ENCODE data around the gene ZSCAN26.
A peak's percentile ranks its signal among the peaks of the same experiment; 100 is the strongest.
"Not testable (repeated sequence)": the region's sequence is repeated elsewhere in the genome, so short reads cannot be mapped to it uniquely, and the experiment has no call there.

The ZSCAN26 gene

DNA sequence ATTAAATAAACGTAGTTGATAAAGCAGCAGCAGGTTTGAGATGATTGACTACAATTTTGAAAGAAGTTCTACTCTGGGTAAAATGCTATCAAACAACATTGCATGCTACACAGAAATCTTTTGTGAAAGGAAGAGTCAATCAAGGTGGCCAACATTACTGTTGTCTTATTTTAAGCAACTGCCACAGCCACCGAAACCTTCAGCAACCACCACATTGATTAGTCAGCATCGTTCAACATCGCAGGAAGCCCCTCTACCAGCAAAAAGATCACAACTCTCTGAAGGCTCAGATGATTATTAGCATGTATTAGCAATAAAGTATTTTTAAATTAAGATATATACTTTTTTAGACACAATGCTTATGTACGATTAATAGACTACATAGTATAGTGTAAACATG, 28.4 kb downstream of the ZSCAN26 start:
- TF ChIP-seq TAF1 (IDR thresholded peaks at IDR 0.05; ENCODE audit: borderline replicate concordance, low read depth, low read length) (no peak), POLR2A (IDR thresholded peaks at IDR 0.05; ENCODE audit: low read depth, low read length) (no peak), POLR2AphosphoS5 (IDR thresholded peaks at IDR 0.05; ENCODE audit: low read depth, low read length) (no peak)
- FAIRE-seq (peak; percentile 33), DNase-seq (ENCODE audit: insufficient read length) (no peak)

DNA sequence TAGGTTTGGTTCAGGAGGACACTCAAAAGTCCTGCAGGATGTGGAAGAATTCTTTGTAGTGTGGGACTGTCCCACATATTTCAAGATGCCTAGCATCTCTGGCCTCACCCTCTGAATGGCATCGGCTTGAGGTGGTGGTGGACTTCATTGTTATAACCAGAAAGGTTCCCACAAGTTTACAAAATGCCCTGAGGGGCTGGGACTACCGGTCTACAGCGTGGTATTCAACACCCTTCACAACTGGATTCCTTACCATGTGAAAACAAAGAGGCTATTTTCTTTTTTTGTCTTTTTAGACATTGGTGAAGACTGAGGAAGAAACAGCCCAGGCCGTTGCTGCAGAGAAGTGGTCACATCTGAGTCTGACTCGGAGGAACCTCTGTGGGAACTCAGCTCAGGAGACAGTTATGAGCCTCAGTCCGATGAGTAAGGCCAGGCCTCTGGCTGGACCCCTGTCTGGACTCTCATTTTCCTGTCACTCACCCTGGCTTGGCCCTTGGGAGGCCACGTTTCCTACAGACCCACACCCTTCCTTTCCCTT, 29.6 kb downstream of the ZSCAN26 start:
- FAIRE-seq (peak; percentile 27), DNase-seq (ENCODE audit: insufficient read length) (no peak)
- TF ChIP-seq POLR2A (IDR thresholded peaks at IDR 0.05; ENCODE audit: low read depth, low read length) (no peak), TAF1 (IDR thresholded peaks at IDR 0.05; ENCODE audit: borderline replicate concordance, low read depth, low read length) (no peak), POLR2AphosphoS5 (IDR thresholded peaks at IDR 0.05; ENCODE audit: low read depth, low read length) (no peak)

DNA sequence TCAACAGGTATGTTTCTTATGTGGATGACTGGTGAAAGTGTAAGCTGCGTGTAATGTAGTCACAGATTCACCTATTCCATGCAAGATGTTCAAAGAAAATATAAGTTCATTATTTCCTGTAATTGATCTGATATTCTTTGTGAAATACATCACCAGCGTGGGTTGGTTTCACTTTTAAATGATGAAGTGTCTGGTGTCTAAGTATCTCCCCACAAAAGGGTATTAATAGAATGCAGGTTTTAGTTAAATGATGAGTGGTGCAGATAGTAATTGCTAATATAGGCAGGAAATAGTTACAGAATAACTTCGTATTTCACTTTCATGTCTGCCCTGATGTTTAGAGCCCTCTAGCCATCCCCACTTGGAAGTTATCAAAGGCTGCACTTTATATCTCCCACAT, 36.6 kb downstream of the ZSCAN26 start:
- DNase-seq (ENCODE audit: insufficient read length) (no peak), FAIRE-seq (peak; percentile 90)
- TF ChIP-seq TAF1 (IDR thresholded peaks at IDR 0.05; ENCODE audit: borderline replicate concordance, low read depth, low read length) (no peak), POLR2A (IDR thresholded peaks at IDR 0.05; ENCODE audit: low read depth, low read length) (no peak), POLR2AphosphoS5 (IDR thresholded peaks at IDR 0.05; ENCODE audit: low read depth, low read length) (no peak)

DNA sequence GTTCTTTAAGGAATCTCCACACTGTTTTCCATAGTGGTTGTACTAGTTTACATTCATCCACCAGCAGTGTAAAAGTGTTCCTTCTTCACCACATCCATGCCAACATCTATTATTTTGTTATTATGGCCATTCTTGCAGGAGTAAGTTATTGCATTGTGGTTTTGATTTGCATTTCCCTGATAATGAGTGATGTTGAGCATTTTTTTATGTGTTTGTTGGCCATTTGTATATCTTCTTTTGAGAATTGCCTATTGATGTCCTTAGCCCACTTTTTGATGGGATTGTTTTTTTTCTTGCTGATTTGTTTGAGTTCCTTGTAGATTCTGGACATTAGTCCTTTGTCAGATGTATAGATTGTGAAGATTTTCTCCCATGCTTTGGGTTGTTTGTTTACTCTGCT, 39.4 kb downstream of the ZSCAN26 start:
- FAIRE-seq; DNase-seq (ENCODE audit: insufficient read length): not testable (repeated sequence)

DNA sequence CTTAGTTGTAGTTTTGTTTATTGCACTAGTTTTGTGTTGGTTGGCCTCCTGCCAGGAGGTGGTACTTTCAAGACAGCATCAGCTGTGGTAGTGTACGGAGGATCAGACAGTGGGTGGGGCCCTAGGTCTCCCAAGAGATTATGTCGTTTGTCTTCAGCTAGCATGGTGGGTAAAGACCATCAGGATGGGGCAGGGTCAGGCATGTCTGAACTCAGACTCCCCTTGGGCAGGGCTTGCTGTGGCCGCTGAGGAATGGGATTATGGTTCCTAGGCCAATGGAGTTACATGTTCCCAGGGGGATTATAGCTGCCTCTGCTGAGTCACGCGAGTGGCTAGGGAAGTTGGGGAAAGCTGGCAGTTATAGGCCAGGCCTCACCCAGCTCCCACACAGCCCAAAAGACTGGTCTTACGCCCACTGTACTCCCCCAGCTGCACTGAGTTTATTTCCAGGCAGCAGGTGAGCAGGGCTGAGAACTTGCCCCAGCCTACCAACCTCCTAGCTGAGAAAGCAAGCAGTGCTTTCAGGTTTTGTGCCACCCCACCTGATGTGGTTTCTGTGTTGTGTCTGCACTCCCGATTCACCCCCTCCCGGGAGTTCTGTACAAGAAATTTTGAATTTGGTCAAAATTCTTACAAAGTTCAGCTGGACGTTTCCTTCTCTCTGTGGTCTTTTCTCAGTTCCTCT, 44.3 kb downstream of the ZSCAN26 start:
- FAIRE-seq, result no peak
- no peak for DNase-seq (ENCODE audit: insufficient read length)
- no peak for TF ChIP-seq POLR2A (IDR thresholded peaks at IDR 0.05; ENCODE audit: low read depth, low read length)
- TF ChIP-seq POLR2AphosphoS5 (IDR thresholded peaks at IDR 0.05; ENCODE audit: low read depth, low read length), result no peak
- TF ChIP-seq TAF1 (IDR thresholded peaks at IDR 0.05; ENCODE audit: borderline replicate concordance, low read depth, low read length), result no peak

DNA sequence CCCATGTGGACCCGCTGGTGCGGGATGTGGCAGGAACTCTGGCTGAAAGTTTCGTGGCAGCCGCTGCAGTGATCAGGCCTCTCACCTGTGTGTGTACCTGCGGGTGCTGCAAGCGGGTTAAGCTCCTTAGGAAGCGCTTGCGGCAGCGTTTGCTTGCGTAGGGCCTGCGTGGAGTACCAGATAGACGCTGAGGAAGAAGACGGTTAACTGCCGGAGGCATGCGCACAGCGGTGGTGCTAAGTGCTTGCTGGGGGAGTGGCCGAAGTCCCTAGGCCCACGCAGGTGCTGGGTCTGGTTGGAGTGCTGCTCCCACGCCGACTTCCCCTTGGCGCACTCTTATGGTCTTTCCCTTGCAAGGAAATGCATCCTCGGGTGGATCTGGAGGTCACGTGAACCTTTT, 46.0 kb downstream of the ZSCAN26 start:
- no peak for FAIRE-seq
- DNase-seq (ENCODE audit: insufficient read length), result no peak
- TF ChIP-seq POLR2AphosphoS5 (IDR thresholded peaks at IDR 0.05; ENCODE audit: low read depth, low read length), result no peak
- no peak for TF ChIP-seq POLR2A (IDR thresholded peaks at IDR 0.05; ENCODE audit: low read depth, low read length)
- TF ChIP-seq TAF1 (IDR thresholded peaks at IDR 0.05; ENCODE audit: borderline replicate concordance, low read depth, low read length), result no peak

DNA sequence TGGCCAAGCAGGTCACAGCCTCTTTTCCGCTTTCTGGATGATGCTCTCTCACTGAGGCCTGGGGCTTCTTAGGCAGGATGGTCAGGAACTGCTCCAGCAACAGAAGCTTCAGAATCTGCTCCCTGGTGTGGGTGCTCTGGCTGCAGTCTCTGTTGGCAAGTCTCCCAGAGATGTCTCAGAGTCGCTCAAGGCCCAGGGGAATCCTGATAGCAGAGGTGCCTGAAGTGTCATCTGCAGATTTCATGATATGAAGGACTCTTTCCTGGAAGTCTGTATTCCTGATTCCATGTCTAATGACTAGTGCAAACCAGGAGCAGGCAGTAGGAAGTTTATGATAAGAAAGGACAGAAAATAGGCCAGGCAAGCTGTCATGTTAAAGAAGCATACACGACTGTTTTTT, 48.7 kb downstream of the ZSCAN26 start:
- TF ChIP-seq POLR2AphosphoS5 (IDR thresholded peaks at IDR 0.05; ENCODE audit: low read depth, low read length) (no peak), POLR2A (IDR thresholded peaks at IDR 0.05; ENCODE audit: low read depth, low read length) (no peak), TAF1 (IDR thresholded peaks at IDR 0.05; ENCODE audit: borderline replicate concordance, low read depth, low read length) (no peak)

DNA sequence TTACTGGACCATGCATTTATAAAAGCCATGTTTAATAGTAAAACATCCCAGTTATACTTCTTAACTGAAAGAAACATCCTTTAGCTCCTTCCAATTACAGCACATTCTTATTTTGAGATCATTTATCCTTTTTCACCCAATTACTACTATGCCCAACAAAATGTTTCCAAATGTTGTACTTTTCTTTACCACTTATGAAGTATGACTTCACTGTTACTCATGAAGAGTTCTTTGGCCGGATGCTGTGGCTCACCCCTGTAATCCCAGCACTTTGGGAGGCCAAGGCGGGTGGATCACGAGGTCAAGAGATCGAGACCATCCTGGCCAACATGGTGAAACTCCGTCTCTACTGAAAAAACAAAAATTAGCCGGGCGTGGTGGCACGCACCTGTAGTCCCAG, 50.9 kb downstream of the ZSCAN26 start:
- not testable (repeated sequence) for FAIRE-seq; DNase-seq (ENCODE audit: insufficient read length)

More for the DNA sequence above, 48.7 kb downstream of the ZSCAN26 start:
- no peak for DNase-seq (ENCODE audit: insufficient read length)
- FAIRE-seq, result no peak

DNA sequence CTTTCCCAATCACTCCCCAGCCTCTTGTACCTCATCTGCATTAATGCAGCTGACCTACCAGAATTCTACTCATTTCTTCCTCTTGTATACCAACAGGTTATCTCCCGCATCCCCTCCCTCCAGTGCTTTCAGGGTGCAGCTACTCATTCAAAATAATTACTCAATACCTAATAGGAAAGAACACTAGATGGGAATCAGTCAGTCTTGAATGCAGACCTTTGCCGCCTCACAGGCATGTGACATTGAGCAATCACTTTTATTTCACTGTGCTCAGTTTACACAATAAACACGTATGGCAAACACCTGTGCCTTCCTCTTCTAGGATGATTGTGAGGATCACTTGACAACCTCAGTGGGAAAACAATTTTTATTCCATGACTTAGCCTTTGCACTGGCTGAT, 55.7 kb downstream of the ZSCAN26 start:
- DNase-seq (ENCODE audit: insufficient read length), result no peak
- FAIRE-seq, result no peak
- TF ChIP-seq POLR2AphosphoS5 (IDR thresholded peaks at IDR 0.05; ENCODE audit: low read depth, low read length) (no peak), TAF1 (IDR thresholded peaks at IDR 0.05; ENCODE audit: borderline replicate concordance, low read depth, low read length) (no peak), POLR2A (IDR thresholded peaks at IDR 0.05; ENCODE audit: low read depth, low read length) (no peak)

DNA sequence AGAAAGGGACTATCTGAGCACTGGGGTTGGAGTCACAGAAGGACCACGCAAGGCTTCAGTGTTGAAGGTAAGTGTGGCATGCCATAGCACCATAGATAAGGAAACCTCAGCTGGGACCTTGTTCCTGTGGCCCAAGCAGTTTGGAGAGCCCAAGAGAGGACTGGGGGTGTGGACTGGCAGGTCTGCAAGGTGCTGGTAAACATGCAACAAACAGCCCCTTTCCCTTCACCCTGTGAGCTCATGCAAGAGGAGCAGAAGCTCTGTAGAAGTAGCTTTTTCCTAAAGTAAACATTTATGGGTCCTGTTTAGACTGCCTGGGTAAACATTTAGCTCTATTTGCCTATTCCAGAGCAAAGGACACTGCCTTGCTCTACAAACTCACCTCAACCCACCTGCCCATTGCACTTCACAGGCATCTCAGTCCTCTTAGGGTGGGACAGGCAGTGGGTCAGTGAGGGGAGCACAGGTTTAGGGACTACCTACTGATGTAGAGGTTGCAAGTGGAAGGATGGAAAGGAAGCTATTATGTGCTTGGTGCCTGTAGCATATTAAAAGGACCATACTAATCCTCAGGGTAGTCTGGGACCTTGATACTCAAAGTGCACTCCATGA, 57.0 kb downstream of the ZSCAN26 start:
- TF ChIP-seq TAF1 (IDR thresholded peaks at IDR 0.05; ENCODE audit: borderline replicate concordance, low read depth, low read length) (no peak), POLR2AphosphoS5 (IDR thresholded peaks at IDR 0.05; ENCODE audit: low read depth, low read length) (no peak), POLR2A (IDR thresholded peaks at IDR 0.05; ENCODE audit: low read depth, low read length) (no peak)
- no peak for FAIRE-seq
- no peak for DNase-seq (ENCODE audit: insufficient read length)

DNA sequence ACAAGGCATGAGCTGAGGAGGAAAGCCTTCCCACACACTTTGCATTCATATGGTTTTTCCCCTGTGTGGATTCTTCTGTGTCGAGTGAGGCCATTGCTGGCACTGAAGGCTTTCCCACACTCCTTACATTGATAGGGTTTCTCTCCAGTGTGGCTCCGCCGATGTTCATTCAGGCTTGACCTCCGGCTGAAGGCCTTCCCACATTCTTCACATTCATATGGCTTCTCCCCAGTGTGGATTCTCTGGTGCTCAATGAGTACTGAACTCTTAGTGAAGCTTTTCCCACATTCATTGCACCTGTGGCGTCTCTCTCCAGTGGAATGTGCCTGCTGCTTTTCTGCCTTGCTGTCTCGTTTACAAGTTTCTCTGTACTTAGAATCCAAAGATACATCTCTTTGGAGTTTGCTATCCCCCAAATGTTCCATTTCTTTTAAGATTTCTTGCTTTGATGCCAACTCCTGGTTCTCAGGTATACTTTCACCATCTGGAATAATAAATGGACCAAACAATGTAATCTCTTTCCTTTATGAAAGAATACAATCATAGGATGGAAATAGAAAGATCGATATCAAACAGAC, 59.5 kb downstream of the ZSCAN26 start:
- DNase-seq (ENCODE audit: insufficient read length) (no peak), FAIRE-seq (no peak)
- TF ChIP-seq POLR2A (IDR thresholded peaks at IDR 0.05; ENCODE audit: low read depth, low read length) (no peak), POLR2AphosphoS5 (IDR thresholded peaks at IDR 0.05; ENCODE audit: low read depth, low read length) (no peak), TAF1 (IDR thresholded peaks at IDR 0.05; ENCODE audit: borderline replicate concordance, low read depth, low read length) (no peak)
